ENCODE results near the gene FBXL14. TPM values are rescaled to one million over a fixed set of nuclear protein-coding genes. Genes with fewer than 3 reads are reported as not detected.

FBXL14 gene
- polyA plus RNA-seq, 1 experiment, result 3.2 TPM

DNA sequence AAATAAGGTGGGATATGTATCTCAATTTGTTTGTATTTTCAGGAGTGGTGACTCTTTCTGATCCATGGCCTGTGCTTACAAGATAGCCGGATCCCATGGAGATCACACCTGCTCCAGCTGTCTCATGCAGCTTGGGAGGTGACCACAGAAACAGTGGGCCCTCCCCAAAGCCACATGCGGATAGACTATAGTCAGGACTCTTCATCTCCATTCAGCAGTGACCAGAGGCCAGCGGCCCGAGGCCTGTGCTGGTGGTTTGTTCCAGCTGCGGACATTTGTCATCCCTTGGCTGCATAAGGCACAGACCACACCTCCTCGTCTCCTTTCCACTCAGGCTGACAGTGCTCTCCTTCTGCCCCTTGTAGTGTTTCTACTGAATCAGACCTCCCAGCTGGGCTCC, 20.0 kb upstream of the FBXL14 start:
- Histone ChIP-seq H3K9me3 (ENCODE audit: control insufficient read depth, insufficient read depth, low read length) (no peaks in the 10 kb centered on the region), H3K4me3 (ENCODE audit: low read depth, low read length) (no peak overlapping the region), H3K27me3 (ENCODE audit: control insufficient read depth, insufficient read depth, low read length) (no peaks in the 10 kb centered on the region), H3K27ac (ENCODE audit: low read depth, low read length) (no peak overlapping the region)
- POLR2A ChIA-PET, result no interaction called here
- DNase-seq (ENCODE audit: low read depth, low spot score), result no peak
- CTCF ChIA-PET, result interaction anchor here (0.5 kb wide), 1 partner anchor 153 kb away, joined by 4 read pairs; no protein-coding TSS in a partner anchor
- no peak for TF ChIP-seq CTCF (IDR thresholded peaks at IDR 0.05; ENCODE audit: low read depth, low read length)

- Histone ChIP-seq H3K27ac (ENCODE audit: low read depth, low read length) (no peak overlapping the region), H3K9me3 (ENCODE audit: control insufficient read depth, insufficient read depth, low read length) (no peaks in the 10 kb centered on the region), H3K27me3 (ENCODE audit: control insufficient read depth, insufficient read depth, low read length) (no peaks in the 10 kb centered on the region), H3K4me3 (ENCODE audit: low read depth, low read length) (no peak overlapping the region)
- DNase-seq (ENCODE audit: low read depth, low spot score), result no peak
- ChIA-PET POLR2A (no interaction called here), CTCF (no interaction called here)
- no peak for TF ChIP-seq CTCF (IDR thresholded peaks at IDR 0.05; ENCODE audit: low read depth, low read length)
These were observed 19.5 kb upstream of the FBXL14 start for GRCh38 chr12:1613860-1614259.

GRCh38 chr12:1611803-1612572, 17.6 kb upstream of the FBXL14 start:
- TF ChIP-seq CTCF (IDR thresholded peaks at IDR 0.05; ENCODE audit: low read depth, low read length), result no peak
- DNase-seq (ENCODE audit: low read depth, low spot score), result peak; percentile 76
- H3K27ac ChIP-seq (ENCODE audit: low read depth, low read length), result peak overlapping the region; percentile 75
- H3K27me3 ChIP-seq (ENCODE audit: control insufficient read depth, insufficient read depth, low read length), result no peaks in the 10 kb centered on the region
- H3K4me3 ChIP-seq (ENCODE audit: low read depth, low read length), result peak overlapping the region; percentile 37
- no peaks in the 10 kb centered on the region for H3K9me3 ChIP-seq (ENCODE audit: control insufficient read depth, insufficient read depth, low read length)
- ChIA-PET CTCF (interaction anchor here (1.8 to 2.3 kb wide), 3 partner anchors 23 to 328 kb away, joined by 5 to 19 read pairs (median 5); no protein-coding TSS in a partner anchor), POLR2A (interaction anchor here (0.7 to 1.3 kb wide), 3 partner anchors 14 to 334 kb away, joined by 3 to 4 read pairs (median 3); partner anchors contain the start of gene WNT5B)

- CTCF ChIA-PET, result no interaction called here
- no peaks in the 10 kb centered on the region for H3K9me3 ChIP-seq (ENCODE audit: control insufficient read depth, insufficient read depth, low read length)
- no peaks in the 10 kb centered on the region for H3K27me3 ChIP-seq (ENCODE audit: control insufficient read depth, insufficient read depth, low read length)
- no peak for TF ChIP-seq CTCF (IDR thresholded peaks at IDR 0.05; ENCODE audit: low read depth, low read length)
- DNase-seq (ENCODE audit: low read depth, low spot score), result no peak
- H3K27ac ChIP-seq (ENCODE audit: low read depth, low read length), result no peak overlapping the region
- no peak overlapping the region for H3K4me3 ChIP-seq (ENCODE audit: low read depth, low read length)
- POLR2A ChIA-PET, result no interaction called here
These were observed 15.8 kb upstream of the FBXL14 start for GRCh38 chr12:1610072-1610643.

DNA sequence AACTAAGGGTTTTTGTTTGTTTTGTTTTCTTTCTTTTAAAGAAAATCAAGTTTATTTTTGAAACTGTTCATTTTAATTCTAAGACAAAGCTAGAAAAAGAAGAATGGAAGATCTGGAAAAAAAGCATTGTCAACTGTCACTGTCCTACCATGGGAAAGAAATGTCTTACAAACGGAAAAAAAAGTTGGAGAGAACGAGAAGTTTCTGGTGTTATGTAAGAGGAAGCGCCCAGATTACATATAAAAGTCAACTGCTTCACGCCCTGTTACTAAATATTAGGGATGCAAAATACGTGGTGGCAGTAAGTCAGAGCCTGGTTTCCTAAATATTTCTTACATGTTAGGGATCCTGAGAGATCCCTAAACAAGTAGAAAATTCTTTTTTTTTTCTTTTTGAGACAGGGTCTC, 14.3 kb upstream of the FBXL14 start:
- DNase-seq (ENCODE audit: low read depth, low spot score), result no peak
- no peak for TF ChIP-seq CTCF (IDR thresholded peaks at IDR 0.05; ENCODE audit: low read depth, low read length)

More for the DNA sequence above, 14.3 kb upstream of the FBXL14 start:
- no peaks in the 10 kb centered on the region for H3K9me3 ChIP-seq (ENCODE audit: control insufficient read depth, insufficient read depth, low read length)
- POLR2A ChIA-PET, result interaction anchor here (0.6 kb wide), 1 partner anchor 29 kb away, joined by 5 read pairs; no protein-coding TSS in a partner anchor
- no peaks in the 10 kb centered on the region for H3K27me3 ChIP-seq (ENCODE audit: control insufficient read depth, insufficient read depth, low read length)
- no peak overlapping the region for H3K27ac ChIP-seq (ENCODE audit: low read depth, low read length)
- CTCF ChIA-PET, result interaction anchor here (1.4 to 4.4 kb wide), 2 partner anchors 26 to 491 kb away, joined by 3 to 37 read pairs; no protein-coding TSS in a partner anchor
- H3K4me3 ChIP-seq (ENCODE audit: low read depth, low read length), result no peak overlapping the region

Data from AG04450 (cell line).